ENCODE results near the gene SLC38A1.

SLC38A1 gene

DNA sequence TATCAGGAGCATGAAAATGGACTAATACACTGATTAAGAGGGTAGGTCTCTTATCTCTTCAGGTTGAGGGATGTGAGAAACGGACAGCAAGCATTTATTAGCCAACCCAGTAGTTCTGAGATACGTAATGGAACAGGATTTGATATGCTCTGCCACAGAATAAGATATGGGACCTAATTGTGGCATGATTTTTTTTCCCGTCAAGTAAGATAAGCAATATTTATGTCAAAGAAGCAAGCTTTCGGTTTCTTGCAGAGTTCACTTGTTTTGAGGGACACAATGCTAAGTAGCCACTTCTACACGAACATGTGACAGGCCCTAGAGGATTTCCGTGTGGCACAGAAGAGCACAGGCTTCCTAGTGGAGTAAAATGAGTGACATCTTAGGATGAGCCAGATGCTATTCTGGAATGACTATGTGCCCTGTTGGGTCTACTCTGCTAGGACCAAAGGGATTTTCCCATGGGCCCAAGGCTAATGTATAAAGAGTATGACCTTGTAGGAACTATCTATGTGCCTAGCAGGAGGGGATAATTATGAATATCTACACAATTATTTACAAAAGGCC lies 57.9 kb downstream of the SLC38A1 start:
- H3K4me1 ChIP-seq (ENCODE audit: insufficient read depth, low read length, severe bottlenecking), result peaks cover 97% of the 10 kb centered on the region
- H3K9me3 ChIP-seq (ENCODE audit: low read length), result no peaks in the 10 kb centered on the region
- H3K79me2 ChIP-seq (ENCODE audit: insufficient read depth, low read length), result peaks cover 13% of the 10 kb centered on the region
- no peak overlapping the region for H3K4me3 ChIP-seq (ENCODE audit: low read depth, low read length, poor library complexity, severe bottlenecking)
- no peak overlapping the region for H3K9ac ChIP-seq (ENCODE audit: low read length)
- H3F3A ChIP-seq (ENCODE audit: insufficient read depth, low read length), result no peaks in the 10 kb centered on the region
- no peak overlapping the region; the same call in 1 of the 2 replicates for H3K4me2 ChIP-seq (ENCODE audit: low read length)
- TF ChIP-seq, protein P1, sequence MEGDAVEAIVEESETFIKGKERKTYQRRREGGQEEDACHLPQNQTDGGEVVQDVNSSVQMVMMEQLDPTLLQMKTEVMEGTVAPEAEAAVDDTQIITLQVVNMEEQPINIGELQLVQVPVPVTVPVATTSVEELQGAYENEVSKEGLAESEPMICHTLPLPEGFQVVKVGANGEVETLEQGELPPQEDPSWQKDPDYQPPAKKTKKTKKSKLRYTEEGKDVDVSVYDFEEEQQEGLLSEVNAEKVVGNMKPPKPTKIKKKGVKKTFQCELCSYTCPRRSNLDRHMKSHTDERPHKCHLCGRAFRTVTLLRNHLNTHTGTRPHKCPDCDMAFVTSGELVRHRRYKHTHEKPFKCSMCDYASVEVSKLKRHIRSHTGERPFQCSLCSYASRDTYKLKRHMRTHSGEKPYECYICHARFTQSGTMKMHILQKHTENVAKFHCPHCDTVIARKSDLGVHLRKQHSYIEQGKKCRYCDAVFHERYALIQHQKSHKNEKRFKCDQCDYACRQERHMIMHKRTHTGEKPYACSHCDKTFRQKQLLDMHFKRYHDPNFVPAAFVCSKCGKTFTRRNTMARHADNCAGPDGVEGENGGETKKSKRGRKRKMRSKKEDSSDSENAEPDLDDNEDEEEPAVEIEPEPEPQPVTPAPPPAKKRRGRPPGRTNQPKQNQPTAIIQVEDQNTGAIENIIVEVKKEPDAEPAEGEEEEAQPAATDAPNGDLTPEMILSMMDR (IDR thresholded peaks at IDR 0.05; ENCODE audit: low read length), result no peak
- no peak for TF ChIP-seq EZH2 (IDR thresholded peaks at IDR 0.05; ENCODE audit: borderline replicate concordance, low read length)
- no peaks in the 10 kb centered on the region for H3K9me2 ChIP-seq (ENCODE audit: low read depth, low read length)
- H3K36me3 ChIP-seq (ENCODE audit: insufficient read depth, low read length), result peaks cover 71% of the 10 kb centered on the region
- no peak overlapping the region for H2AFZ ChIP-seq (ENCODE audit: low read length)
- H4K20me1 ChIP-seq (ENCODE audit: insufficient read depth, low read length), result no peaks in the 10 kb centered on the region
- H3K27me3 ChIP-seq (ENCODE audit: insufficient read depth, low read length), result no peaks in the 10 kb centered on the region
- H3K27ac ChIP-seq (ENCODE audit: low read depth, low read length, poor library complexity, severe bottlenecking), result peak overlapping the region; percentile 90

DNA sequence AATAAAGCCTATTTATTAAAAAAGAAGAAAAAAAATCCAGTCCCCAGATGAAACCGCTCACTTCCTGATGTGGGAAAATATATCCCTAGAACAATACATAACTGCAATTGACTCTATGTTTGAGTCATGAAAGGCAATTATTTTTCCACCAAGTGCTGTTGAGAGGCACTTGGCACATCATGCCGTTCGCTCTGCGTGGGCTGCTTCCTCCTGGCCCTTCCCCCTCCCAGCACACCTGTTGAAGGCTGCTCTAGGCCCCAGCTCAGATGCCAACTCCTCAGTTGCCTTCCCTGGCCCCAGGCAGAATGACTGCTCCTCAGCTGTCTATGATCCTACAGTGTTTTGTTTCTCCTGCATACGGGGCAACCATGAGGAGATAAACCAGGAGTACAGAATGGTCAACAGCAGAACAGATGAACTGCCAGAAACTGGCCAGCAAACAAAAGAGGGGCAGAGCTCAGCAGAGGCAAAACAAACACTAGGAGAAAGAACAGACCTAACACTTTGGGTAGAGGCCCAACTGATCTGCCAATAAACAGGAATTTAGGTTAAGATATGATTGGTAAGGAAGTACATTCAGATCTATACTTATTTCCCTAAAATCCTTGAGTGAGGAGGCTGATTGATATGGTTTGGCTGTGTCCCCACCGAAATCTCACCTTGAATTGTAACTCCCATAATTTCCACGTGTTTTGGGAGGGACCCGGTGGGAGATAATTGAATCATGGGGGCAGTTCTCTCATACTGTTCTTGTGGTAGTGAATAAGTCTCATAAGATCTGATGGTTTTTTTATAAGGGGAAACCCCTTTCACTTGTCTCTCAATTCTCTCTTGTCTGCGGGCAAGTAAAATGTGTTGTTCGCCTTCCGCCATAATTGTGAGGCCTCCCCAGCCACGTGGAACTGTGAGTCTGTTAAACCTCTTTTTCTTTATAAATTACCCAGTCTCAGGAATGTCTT lies 58.6 kb downstream of the SLC38A1 start:
- Histone ChIP-seq H3K4me2 (ENCODE audit: low read length) (peak overlapping the region; percentile 29; the same call in 1 of the 2 replicates), H3K9ac (ENCODE audit: low read length) (peak overlapping the region; percentile 25; the same call in 1 of the 2 replicates), H3K4me1 (ENCODE audit: insufficient read depth, low read length, severe bottlenecking) (peaks cover 90% of the 10 kb centered on the region), H3K9me2 (ENCODE audit: low read depth, low read length) (no peaks in the 10 kb centered on the region), H3K36me3 (ENCODE audit: insufficient read depth, low read length) (peaks cover 78% of the 10 kb centered on the region), H4K20me1 (ENCODE audit: insufficient read depth, low read length) (no peaks in the 10 kb centered on the region), H3F3A (ENCODE audit: insufficient read depth, low read length) (no peaks in the 10 kb centered on the region), H3K4me3 (ENCODE audit: low read depth, low read length, poor library complexity, severe bottlenecking) (no peak overlapping the region), H2AFZ (ENCODE audit: low read length) (no peak overlapping the region), H3K79me2 (ENCODE audit: insufficient read depth, low read length) (peaks cover 11% of the 10 kb centered on the region), H3K27me3 (ENCODE audit: insufficient read depth, low read length) (no peaks in the 10 kb centered on the region), H3K9me3 (ENCODE audit: low read length) (no peaks in the 10 kb centered on the region), H3K27ac (ENCODE audit: low read depth, low read length, poor library complexity, severe bottlenecking) (peak overlapping the region; percentile 90)
- TF ChIP-seq, protein P1 (IDR thresholded peaks at IDR 0.05; ENCODE audit: low read length), result no peak
- no peak for TF ChIP-seq EZH2 (IDR thresholded peaks at IDR 0.05; ENCODE audit: borderline replicate concordance, low read length)

DNA sequence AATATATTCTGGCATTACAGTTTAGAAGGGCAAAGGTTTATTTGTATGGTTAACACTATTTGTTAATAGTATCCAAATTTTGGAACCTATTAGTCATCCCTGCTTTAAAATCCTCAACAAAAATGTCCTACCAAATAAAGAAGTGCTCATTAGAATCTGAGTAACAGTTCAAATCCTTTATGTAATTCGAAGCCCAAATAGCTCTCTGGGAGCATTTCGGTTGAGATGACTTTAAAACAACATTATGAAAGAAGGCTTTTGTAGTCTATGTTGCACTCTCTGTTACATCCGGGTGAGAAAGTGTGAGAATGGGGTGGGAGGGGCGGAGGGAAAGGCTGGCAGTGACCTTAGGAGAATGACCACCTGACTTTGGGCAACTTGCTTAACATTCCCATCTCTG lies 59.7 kb downstream of the SLC38A1 start:
- Histone ChIP-seq H3F3A (ENCODE audit: insufficient read depth, low read length) (no peaks in the 10 kb centered on the region), H4K20me1 (ENCODE audit: insufficient read depth, low read length) (no peaks in the 10 kb centered on the region), H3K36me3 (ENCODE audit: insufficient read depth, low read length) (peaks cover 80% of the 10 kb centered on the region), H3K4me3 (ENCODE audit: low read depth, low read length, poor library complexity, severe bottlenecking) (no peak overlapping the region), H3K9me2 (ENCODE audit: low read depth, low read length) (no peaks in the 10 kb centered on the region), H3K4me1 (ENCODE audit: insufficient read depth, low read length, severe bottlenecking) (peaks cover 79% of the 10 kb centered on the region), H3K4me2 (ENCODE audit: low read length) (peak overlapping the region; percentile 12; the same call in 1 of the 2 replicates), H3K27ac (ENCODE audit: low read depth, low read length, poor library complexity, severe bottlenecking) (peak overlapping the region; percentile 90), H3K27me3 (ENCODE audit: insufficient read depth, low read length) (no peaks in the 10 kb centered on the region), H3K79me2 (ENCODE audit: insufficient read depth, low read length) (peaks cover 9% of the 10 kb centered on the region), H3K9ac (ENCODE audit: low read length) (peak overlapping the region; percentile 15; the same call in 1 of the 2 replicates), H3K9me3 (ENCODE audit: low read length) (no peaks in the 10 kb centered on the region), H2AFZ (ENCODE audit: low read length) (no peak overlapping the region)
- TF ChIP-seq, protein P1 (IDR thresholded peaks at IDR 0.05; ENCODE audit: low read length), result no peak
- no peak for TF ChIP-seq EZH2 (IDR thresholded peaks at IDR 0.05; ENCODE audit: borderline replicate concordance, low read length)
